GM10266 (cell line): Measurements from ENCODE around the gene CACNA1C.

Experiments used
- DNase-seq: peaks from one replicate; pipeline ENCODE4 v3.0.0; 2012; ENCODE audit errors: extremely low spot score
- TF ChIP-seq, protein P1 (sequence below): IDR thresholded peaks from 2 replicates; pipeline ENCODE4 v1.5.1; 2012; ENCODE audit warnings: mild to moderate bottlenecking, low read depth; ENCODE audit not compliant: control insufficient read depth, insufficient read depth; ENCODE audit errors: missing control alignments

Gene CACNA1C

DNA sequence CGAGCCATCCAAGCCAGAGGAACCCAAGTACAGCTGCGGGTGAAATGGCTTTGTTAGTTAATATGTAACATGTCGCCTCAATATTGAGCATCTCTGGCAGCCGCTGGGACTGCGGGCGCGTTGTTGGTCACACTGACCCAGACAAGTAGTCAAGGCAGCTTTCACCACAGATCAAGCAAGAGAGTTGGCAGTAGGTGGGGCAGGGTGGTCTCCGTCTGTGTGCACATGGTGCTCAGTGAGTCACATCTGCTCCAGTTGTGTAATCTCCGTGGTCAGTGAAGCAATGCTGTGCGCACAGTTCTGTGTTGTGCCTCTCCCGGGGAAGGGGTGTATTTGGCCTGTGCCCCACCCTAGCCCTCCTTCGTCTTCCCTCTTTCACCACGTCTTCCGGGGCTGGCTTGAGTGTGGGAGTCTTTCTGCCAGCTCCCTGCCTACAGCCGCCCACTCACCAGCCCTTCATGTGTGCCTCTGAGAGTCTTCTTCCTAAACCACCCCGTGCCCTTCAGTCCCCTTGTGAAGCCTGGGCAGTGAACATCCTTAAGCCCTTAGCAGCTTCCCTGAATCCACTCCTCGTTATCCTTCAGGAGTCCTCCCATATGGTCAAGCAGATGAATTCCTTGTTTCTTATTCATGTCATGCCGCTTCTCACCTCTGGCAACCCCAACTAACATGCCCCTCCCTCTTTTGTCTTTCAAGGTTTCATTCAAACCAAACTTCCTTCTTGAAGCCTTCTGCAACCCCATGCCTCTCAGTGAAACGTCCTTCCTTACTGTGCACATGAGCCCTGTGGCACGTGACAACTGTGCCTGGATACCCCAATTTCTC is 242.1 kb downstream of the CACNA1C start:
- DNase-seq = no peak
- TF ChIP-seq, protein P1, sequence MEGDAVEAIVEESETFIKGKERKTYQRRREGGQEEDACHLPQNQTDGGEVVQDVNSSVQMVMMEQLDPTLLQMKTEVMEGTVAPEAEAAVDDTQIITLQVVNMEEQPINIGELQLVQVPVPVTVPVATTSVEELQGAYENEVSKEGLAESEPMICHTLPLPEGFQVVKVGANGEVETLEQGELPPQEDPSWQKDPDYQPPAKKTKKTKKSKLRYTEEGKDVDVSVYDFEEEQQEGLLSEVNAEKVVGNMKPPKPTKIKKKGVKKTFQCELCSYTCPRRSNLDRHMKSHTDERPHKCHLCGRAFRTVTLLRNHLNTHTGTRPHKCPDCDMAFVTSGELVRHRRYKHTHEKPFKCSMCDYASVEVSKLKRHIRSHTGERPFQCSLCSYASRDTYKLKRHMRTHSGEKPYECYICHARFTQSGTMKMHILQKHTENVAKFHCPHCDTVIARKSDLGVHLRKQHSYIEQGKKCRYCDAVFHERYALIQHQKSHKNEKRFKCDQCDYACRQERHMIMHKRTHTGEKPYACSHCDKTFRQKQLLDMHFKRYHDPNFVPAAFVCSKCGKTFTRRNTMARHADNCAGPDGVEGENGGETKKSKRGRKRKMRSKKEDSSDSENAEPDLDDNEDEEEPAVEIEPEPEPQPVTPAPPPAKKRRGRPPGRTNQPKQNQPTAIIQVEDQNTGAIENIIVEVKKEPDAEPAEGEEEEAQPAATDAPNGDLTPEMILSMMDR = no peak

DNA sequence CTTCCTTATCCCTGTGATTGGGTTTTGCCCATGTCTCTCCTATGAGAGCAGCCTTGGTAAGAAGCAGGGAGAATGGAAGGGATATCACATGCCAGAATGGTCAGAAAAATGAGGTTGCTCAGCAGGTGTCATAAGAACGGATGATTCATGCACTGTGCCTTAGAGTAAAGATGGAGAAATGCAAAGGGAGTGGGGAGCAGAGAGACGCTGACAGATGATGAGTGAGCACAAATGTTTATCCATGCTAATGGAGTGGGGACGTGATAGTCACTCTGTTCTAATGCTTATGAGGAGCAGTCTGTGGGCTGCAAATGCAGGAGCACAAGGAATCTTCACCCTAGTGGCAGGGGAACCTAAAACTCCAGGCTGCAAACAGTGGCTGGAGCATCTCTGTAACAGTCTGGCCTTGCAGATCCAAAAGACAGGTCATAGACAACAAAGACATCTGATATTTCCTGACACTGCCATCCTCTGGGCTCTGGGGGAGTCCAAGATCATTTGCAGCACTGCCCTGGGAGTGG is 243.2 kb downstream of the CACNA1C start:
- TF ChIP-seq, protein P1 = no peak
- no peak for DNase-seq

DNA sequence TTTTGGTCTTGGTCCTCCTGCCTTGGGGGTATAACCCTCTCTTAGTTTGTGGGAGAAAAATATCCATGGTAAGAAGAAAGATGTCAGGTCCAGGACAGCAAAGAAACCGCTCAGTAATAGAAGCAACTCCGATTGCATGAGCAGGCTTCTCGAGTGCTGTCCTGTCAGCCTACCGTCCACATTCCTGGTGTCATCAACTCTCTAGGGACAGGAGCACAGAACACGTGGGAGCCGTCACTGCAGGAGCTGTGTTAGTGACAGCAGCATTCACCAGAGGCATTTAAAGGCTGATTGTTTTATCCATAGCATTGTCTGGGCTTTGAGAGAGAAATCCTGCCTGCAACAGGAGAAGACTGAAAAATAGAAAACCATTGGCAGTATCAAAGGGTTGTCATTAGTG is 244.2 kb downstream of the CACNA1C start:
- TF ChIP-seq, protein P1 = no peak
- no peak for DNase-seq

DNA sequence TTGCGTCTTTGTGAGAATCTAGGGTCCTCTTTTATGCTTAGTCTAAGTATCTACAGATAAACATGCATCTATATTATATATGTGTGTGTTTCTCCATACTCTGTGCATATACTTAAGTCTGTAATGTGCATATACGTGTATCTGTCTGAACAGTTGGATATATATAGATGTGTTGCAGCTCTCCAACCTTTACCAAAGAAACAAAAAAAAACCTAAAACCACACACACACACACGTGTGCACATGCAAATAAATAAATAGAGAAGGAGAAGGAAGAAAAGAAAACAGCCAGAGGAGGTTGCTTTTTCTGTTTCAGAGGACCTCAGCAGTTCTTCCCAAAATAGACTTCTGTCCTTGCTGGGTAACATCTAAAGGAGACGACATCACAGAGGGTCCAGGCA is 244.9 kb downstream of the CACNA1C start:
- TF ChIP-seq, protein P1 = no peak
- DNase-seq = no peak

DNA sequence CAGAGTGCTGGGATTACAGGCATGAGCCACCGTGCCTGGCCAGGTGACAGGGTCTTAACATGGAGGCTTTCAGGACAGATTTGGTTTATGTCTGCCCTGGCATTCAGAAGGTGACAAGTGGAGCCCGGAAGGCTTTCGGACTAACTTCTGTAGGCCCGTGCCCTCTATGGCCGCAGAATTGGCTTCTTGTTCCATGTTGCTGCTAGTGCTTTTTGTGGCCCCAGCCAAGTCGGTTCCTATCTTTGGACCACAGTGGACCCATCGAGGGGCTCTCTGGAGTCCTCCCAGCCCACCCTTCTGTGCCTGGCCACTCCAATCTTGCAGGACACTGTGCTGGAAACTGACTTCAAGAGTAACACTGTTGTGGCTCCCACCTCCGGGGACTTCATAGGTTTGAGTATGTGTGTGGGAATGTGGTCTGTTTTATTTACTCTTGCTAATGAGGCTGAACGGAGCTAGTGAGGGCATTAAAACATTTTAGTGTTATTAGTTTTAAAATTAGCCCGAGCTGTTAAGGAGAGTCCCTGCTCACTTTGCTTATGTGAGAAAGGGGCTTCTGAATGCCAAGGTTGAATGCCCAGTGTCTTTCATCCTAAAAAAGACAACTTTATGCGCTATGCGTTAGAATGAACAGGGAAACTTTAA is 245.9 kb downstream of the CACNA1C start:
- no peak for DNase-seq
- TF ChIP-seq, protein P1 = no peak

DNA sequence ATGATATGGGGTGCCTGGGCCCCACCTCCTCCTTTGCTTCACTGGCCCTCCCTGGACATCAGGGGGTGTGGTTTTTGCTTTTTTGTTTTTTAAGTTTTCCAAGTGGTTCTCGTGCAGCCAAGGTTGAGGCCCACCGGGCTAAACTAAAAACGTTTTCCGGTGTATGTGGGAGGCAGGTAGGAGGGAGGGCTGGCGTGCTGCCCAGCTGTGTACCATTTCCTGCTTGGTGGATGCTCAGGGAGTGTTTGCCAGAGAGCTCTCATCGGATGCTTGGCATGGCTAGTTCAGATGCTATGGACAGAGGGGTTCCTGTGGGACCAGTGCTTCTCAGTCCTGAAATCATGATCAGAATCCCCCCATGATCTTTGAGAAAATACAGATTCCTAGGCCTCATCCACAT is 246.4 kb downstream of the CACNA1C start:
- TF ChIP-seq, protein P1 = no peak
- DNase-seq = no peak

DNA sequence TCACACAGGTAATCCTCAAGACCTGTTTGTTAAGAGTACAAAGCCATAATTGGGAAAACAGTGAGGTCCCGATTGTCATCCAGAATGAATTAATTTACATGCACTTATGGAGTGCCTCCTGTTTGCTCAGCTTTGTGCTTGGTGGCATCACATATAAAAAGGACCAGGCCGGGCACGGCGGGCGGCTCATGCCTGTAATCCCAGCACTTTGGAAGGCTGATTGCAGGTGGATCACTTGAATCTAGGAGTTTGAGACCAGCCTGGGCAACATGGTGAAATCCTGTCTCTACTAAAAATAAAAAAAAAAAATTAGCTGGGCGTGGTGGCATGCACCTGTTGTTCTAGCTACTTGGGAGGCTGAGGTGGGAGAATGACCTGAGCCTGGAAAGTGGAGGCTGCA is 247.4 kb downstream of the CACNA1C start:
- TF ChIP-seq, protein P1 = no peak
- no peak for DNase-seq
